ENCODE measurements around the gene GAB1.

DNA sequence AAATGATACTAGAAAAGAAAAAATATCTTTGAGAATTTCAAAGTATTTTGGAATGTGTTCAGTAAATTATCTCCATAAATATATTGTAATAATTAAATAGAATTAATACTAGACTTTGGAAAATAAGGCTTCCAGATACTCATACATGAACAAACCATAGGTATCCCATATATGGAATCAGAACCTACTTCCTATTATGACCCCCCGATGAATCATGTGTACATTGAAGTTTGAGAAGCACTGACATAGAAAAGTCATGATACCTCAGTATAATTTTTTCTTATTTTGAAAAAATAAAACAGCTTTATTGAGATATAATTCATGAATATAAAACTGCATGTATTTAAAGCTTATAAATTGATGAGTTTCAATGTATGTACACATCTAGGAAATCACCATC lies 149.6 kb downstream of the GAB1 start:
- TF ChIP-seq POLR2A (IDR thresholded peaks at IDR 0.05): no peak
- TF ChIP-seq, protein P1, sequence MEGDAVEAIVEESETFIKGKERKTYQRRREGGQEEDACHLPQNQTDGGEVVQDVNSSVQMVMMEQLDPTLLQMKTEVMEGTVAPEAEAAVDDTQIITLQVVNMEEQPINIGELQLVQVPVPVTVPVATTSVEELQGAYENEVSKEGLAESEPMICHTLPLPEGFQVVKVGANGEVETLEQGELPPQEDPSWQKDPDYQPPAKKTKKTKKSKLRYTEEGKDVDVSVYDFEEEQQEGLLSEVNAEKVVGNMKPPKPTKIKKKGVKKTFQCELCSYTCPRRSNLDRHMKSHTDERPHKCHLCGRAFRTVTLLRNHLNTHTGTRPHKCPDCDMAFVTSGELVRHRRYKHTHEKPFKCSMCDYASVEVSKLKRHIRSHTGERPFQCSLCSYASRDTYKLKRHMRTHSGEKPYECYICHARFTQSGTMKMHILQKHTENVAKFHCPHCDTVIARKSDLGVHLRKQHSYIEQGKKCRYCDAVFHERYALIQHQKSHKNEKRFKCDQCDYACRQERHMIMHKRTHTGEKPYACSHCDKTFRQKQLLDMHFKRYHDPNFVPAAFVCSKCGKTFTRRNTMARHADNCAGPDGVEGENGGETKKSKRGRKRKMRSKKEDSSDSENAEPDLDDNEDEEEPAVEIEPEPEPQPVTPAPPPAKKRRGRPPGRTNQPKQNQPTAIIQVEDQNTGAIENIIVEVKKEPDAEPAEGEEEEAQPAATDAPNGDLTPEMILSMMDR (IDR thresholded peaks at IDR 0.05): no peak
